Lower leg skin (tissue), 3 donors: Measurements from ENCODE around the gene AHNAK2.

Experiments
- POLR2A ChIP-seq, 2 donors: fragments of 450-650 bp; IDR thresholded peaks; one replicate each; pipeline ENCODE4 v1.6.1; 2016 to 2017; ENCODE audit warnings: antibody characterized with exemption in 2 of 2, mild to moderate bottlenecking in 1 of 2, moderate library complexity in 1 of 2
- TF ChIP-seq, protein P1 (sequence below), 3 donors: fragments of 450-650 bp; IDR thresholded peaks; one replicate each; pipeline ENCODE4 v1.5.1; 2016; ENCODE audit warnings: antibody characterized with exemption in 3 of 3, mild to moderate bottlenecking in 3 of 3, moderate library complexity in 2 of 3

DNA sequence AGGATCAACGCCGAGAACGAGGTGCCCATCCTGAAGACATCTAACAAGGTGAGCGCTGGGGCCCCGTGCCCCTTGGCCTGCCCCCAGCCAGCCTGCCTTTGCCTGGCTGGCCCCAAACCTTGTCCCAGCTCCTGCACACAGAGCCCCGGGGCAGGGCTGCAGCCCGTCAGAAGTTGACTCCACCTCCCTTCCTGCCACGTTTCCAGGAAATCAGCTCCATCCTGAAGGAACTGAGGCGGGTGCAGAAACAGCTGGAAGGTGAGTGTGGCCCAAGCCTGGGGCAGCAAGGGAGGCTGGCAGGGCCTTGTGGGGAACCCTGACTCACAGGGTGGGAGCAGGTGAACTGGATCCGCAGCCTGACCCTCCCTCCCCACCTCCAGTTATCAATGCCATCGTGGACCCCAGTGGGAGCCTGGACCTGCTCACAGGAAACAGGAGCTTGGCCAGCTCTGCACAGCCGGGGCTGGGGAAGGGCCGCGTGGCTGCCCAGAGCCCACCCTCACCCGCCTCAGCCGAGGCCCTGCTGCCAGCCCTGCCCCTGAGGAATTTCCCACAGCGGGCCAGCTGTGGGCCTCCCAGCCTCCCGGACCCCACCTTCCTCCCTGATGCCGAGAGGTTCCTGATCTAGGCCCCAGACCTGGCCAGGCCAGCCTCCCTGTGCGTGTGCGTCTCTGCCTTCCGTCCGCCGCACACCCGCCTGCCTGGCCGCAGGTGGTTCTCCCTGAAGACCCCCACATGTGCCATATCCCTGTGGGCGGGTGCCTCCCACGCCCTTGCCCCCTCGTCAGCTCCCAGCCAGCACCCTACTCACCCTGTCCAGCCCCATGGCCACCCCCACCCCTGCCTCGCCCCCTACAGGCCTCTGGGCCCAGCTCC, 83.6 kb downstream of the AHNAK2 start:
- TF ChIP-seq, protein P1, sequence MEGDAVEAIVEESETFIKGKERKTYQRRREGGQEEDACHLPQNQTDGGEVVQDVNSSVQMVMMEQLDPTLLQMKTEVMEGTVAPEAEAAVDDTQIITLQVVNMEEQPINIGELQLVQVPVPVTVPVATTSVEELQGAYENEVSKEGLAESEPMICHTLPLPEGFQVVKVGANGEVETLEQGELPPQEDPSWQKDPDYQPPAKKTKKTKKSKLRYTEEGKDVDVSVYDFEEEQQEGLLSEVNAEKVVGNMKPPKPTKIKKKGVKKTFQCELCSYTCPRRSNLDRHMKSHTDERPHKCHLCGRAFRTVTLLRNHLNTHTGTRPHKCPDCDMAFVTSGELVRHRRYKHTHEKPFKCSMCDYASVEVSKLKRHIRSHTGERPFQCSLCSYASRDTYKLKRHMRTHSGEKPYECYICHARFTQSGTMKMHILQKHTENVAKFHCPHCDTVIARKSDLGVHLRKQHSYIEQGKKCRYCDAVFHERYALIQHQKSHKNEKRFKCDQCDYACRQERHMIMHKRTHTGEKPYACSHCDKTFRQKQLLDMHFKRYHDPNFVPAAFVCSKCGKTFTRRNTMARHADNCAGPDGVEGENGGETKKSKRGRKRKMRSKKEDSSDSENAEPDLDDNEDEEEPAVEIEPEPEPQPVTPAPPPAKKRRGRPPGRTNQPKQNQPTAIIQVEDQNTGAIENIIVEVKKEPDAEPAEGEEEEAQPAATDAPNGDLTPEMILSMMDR (IDR thresholded peaks at IDR 0.05), result no peak
- TF ChIP-seq POLR2A (IDR thresholded peaks at IDR 0.05), result no peak
